Measurements from ENCODE around the gene ICAM4.

GRCh38 chr19:10266706-10267105 lies 20.0 kb upstream of the ICAM4 start:
- TF ChIP-seq CTCF (IDR thresholded peaks at IDR 0.05) (no peak), SMAD4 (CRISPR knock-in tag; IDR thresholded peaks at IDR 0.05) (no peak), KAT7 (CRISPR knock-in tag; IDR thresholded peaks at IDR 0.05; ENCODE audit: borderline replicate concordance) (no peak), ZNF138 (CRISPR knock-in tag; conservative IDR thresholded peaks at IDR 0.05) (no peak), TEAD1 (CRISPR knock-in tag; IDR thresholded peaks at IDR 0.05) (no peak), TEAD4 (CRISPR knock-in tag; IDR thresholded peaks at IDR 0.05) (no peak), NFYB (CRISPR knock-in tag; conservative IDR thresholded peaks at IDR 0.05; ENCODE audit: low read depth) (no peak), PREB (CRISPR knock-in tag; IDR thresholded peaks at IDR 0.05; ENCODE audit: borderline replicate concordance) (no peak)
